ENCODE data around the gene KRT23.

The KRT23 gene

DNA sequence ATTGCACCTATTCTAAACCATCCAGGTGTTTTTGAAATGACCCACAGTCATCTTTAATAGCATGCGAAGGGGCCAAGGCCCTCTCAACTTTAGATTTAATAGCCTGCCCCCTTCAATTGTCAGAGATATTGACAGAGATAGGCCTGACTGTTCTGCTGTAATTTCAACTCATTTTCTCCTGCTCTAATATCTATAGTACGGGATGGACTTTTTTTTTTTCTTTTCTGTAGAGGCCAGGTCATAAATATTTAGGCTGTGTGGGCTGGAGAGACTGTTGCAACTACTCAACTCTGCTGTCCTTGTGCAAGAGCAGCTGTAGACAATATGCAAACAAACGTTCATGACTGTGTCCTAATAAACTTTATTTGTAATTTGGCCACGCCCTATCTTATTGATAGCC is 27.7 kb downstream of the KRT23 start:
- no peak for DNase-seq (ENCODE audit: low read depth, low spot score)

DNA sequence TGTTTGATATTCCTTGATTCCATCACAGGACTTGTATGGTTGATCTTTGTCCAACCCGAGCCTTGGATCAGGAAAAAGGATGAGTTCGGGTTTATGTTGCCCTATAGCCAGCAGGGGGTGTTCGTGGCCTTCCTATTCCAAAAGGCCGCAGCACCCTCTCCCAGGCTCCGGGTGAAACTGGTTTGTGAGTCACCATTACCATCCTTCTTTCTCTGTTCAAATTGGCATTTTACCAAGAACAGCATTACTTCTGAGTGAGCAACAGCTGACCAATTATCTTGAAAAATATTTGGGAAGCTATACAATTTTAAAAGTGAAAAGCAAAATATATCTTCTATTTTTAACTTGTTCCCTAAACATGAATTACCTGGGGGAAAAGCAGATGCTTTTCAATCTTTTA is 28.1 kb downstream of the KRT23 start:
- peak; percentile 23 for DNase-seq (ENCODE audit: low read depth, low spot score)

DNA sequence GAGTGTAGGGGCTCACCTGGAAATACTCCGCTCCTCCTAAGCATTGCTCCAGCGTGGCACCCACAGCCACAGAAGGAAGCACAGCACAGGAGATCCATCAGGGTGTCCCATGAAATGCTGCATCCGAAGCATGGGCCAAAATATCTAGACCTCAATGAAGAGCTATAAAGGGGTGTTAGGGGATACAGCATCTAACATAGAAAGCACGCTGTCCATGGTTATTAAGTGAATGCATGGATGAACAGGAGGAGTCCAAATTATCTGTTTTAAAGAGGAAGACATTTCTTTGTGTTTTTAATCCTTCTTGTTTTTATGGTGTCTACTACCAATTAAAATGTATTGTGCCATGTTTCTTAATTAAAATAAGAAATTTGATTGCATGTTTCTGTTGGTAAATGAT is 30.8 kb downstream of the KRT23 start:
- no peak for DNase-seq (ENCODE audit: low read depth, low spot score)

DNA sequence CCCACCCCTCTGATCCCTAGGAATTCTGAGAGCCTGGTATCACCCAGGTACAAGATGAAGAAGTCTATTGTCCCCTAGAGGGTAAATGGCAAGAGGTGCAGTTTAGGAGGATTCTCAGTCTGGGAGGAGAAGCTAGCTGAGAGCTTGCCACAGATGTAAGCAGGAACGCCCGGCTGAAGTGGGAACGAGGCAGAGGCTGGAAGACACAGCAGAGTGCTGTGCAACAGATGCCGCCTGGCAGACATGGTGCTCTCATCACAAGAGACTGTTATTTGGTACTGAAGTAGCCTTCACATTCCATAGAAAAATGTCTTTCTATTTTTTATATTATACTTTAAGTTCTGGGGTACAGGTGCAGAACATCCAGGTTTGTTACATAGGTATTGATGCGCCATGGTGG is 32.1 kb downstream of the KRT23 start:
- no peak for DNase-seq (ENCODE audit: low read depth, low spot score)

DNA sequence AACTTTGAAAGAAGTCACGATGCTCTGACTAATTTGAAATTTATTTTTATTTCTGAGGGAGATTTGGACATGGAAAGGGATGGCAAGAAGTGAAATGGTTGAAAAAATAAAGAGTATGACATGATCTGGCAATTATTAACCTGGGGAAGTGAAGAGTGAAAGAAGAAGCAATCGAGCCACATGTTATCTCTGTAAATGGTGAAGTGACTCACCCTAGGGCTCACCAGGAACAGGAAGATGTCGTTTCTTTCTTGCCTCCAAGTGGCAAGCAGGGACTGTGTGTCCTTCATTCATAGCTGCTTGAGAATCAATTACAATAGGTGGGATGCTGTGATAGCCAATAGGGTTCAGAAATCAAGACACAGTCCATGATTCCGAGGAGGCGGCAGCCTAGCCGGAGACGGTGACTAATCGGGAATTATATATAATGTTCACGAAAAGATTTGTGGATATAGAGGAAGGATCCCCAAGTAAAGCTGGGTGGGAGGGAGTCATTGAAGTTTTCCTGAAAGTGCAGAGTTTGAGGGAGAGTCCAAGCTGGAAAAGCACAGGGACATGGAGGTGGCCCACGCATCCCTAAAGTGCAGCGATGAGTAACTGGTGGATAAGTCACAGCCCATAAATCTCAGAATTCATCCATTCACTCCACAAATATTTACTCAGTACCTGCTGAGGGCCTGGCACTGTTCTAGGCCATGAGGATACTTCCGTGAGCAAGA is 34.2 kb downstream of the KRT23 start:
- DNase-seq (ENCODE audit: low read depth, low spot score), result no peak

DNA sequence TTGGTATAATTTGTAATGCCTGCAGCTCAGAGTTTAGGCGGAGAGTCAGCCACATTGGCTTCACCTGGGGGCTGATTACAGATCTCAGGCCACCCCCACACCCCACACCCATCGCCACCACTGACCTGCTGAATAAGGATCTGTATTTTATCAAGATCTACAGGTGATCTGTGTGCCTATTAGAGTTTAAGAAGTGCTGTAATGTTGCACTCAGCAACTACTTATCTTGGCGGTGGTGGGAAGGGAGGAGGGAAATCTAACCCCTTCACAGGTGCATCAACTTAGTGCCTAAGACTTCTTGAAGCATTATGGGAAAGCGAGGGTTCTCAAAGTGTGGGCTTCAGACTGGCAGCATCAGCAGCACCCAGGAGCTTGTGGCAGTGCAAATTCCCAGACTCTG is 34.9 kb downstream of the KRT23 start:
- no peak for DNase-seq (ENCODE audit: low read depth, low spot score)

DNA sequence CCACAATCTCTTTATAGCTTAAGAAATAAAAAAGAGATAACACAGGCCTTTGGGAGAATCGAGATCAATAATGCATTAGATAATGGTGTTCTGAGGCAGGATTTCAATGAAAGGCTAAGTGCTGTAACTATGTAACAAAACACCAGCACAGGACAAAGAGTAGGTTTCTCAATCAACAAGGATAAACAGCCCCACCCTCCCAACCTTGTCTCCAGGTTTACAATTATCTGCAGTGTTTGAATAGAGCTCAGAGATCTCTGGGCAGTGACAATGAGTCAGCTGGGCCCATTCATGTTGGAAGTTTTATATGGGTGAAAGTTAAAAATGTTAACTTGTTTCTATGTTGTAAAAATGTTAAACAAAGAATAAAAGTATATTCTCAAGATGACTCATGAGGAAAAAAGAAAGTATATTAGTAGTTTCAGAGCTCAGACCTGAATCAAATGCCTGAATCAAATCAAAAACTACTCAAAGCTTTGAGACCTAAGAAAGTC is 35.4 kb downstream of the KRT23 start:
- no peak for DNase-seq (ENCODE audit: low read depth, low spot score)

DNA sequence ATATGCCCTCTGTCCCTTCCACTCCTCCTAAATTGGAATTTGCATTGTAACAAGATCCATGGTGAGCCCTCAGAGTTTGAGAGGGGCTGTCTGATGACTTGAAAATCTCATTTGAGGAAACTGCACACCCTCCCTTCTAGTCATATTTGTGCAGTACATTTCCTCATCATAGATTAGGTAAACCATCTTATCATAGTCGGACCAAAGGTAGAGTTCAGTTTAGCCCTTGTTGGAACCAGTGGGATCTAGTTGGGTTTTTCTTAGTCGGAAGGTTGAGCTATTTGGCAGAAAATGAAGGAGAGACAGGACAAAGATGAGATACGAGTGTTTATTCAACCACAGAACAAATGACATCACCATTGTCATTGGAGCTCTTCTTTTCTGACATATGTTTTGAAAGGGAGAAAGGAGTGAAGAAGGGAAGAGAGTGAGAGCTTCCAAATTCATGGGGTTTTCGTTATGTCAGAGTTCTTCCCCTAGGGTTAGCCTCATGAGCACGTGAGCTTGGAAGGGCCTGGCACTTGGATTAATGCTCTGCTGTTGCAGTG is 36.6 kb downstream of the KRT23 start:
- DNase-seq (ENCODE audit: low read depth, low spot score), result no peak

DNA sequence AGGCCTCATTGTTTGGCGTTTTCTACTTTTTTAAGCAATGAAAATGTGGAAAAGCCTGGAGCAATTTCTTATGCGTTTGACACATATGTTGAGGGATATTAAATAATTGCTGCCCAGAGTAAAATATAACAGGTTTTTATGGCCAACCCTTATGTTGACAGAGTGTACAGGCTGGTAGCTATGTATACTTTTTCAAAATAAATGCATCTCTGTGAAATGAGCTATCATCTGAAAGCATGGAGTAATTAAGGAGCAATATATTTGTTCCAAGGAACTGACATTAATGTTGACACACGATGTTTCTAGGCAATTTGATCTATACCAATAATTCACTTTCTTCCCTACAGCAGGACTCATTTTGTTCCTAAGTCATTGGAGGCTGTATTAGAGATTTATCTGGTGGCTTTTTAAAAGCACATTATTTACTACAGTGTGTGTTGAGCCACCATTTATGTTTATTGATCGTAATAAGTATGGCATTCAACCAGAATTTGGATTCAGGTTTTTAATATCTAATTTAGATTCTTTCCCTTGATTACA is 40.5 kb downstream of the KRT23 start:
- DNase-seq (ENCODE audit: low read depth, low spot score), result no peak

DNA sequence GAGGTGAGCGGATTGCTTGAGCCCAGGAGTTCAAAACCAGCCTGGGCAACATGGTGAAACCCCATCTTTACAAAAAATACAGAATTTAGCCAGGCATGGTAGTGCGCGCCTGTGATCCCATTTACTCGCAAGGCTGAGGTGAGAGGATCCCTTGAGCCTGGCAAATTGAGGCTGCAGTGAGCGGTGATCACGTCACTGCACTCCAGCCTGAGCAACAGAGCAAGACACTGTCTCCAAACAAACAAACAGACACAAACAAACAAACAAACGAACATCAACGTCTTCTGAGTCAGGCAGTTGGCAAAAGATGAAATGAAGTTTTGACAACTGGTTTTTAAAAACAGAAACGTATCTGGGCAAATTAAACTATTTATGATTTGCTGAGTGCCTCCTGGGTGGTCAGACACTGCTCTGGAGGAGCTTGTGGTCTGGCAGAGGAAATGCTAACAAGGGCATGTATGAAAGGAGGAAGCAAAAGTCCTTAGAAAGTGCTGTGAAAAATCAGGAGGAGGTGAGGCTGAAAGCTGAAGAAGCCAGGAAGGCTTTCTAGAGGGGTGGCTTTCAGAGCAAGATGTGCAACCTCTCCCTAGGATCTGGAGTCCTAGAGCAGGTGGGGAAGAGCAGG is 42.2 kb downstream of the KRT23 start:
- DNase-seq (ENCODE audit: low read depth, low spot score), result no peak

DNA sequence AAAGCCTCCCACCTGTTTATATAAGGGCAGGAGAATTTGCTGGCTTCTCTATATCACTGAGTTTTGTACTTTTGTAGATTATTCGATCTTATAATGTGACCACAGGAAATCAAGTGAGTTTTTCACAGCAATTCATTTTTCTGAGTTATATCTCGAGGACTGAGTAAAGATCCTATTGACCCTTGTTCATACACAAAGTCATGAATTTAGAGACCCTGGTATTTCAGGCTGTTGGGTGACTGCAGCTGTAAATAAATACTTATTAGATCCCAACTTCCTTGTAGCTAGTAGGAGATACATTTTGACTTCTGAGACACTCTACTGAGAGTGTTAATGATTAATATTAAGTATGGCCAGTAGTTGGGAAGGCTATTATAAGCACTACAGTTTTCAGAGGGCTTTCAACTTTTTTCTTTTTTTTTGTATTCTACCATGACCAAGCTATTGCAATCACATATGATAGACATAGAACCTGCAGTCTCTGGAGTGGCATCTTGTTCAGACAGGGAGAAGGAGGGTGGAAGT is 49.2 kb downstream of the KRT23 start:
- no peak for DNase-seq (ENCODE audit: low read depth, low spot score)

DNA sequence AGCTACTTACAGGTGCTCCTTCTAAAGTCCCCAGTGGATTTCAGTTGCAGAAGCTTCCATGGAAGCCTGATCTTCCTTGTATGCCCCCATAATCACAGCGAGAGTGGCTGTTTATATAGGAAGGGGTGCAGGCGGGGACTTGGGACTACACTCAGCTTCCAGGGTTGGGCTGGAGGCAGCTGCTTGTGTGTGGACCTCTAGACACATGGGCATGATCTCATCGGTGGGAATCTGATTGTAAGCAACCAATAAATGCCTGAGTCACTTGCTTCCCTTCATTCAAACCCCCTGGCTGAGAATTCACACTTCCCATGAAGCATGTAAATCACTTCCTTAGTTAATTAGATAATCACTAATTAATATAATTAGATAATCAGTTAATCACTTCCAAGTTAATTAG is 51.4 kb downstream of the KRT23 start:
- no peak for DNase-seq (ENCODE audit: low read depth, low spot score)

DNA sequence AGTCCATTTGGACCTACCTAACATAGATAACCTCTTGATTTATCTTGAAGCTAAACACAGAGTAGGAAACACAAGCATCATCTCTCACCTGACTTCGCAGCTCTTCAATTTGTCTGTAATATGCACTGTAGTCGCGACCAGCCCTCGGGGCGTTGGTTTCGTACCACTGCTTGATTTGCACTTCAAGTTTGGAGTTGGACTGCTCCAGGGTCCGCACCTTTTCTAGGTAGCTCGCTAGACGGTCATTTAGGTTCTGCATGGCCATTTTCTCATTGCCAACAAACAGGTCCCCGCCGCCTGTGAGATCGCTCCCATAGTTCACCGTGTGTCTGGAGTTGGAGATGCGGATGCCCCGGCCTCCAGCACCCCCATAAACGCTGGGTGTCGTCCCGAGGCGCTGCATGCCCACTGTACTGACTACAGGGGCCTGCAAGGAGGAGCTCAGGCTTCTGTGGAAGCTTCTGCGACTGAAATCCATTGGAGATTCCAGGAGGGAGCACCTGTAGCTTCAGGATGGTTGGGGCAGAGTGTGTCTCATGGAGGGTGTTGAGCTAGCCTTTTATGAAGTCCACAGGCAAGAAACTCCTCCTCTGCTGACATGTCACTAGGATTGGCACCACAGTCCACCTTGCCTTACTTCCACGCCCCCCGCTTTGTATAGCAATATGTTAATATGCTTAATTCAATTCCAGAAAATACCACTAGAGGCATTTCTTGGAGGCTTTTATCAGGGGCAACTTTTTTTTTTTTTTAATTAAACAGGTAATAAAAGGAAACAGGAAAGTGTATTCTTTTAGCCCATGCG is 52.5 kb downstream of the KRT23 start, which contains the start of gene KRT20:
Gene KRT20, minus strand, starts transcription at position 535 of the 805 bp plus-strand sequence. Its CDS starts 57 bp downstream, at position 478.
- no peak for DNase-seq (ENCODE audit: low read depth, low spot score)

DNA sequence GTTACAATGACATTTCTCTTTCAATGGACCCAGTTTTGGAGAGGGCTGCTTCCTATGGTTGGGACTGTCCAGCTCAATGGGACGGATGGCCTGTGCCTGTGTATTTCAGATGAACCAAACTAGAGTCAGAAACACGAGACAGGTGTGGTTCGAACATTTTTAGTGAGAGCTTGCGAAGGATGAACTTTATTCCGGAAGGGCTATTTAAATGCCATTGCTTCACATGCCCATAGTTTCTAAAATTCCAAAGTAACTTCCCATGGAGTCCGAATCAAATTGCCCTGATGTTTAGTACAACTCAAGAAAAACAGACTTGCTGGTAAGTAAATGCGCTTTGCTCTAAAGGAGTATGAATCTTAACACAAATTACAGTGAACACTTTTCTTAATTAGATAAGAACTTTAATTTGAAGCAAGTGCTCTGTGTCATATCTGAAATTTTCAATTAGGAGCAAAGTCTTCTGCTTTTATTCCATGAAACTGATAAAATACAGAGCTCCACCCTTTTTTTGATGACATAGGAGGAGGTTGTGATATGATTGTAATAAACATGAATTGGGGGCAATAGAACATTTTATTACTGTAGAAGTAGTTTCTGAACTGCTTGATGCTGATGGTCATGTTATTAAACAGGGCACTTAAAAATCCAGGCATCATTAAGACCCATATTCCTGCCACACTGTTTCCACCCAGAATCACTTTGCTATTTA is 53.7 kb downstream of the KRT23 start:
- no peak for DNase-seq (ENCODE audit: low read depth, low spot score)

DNA sequence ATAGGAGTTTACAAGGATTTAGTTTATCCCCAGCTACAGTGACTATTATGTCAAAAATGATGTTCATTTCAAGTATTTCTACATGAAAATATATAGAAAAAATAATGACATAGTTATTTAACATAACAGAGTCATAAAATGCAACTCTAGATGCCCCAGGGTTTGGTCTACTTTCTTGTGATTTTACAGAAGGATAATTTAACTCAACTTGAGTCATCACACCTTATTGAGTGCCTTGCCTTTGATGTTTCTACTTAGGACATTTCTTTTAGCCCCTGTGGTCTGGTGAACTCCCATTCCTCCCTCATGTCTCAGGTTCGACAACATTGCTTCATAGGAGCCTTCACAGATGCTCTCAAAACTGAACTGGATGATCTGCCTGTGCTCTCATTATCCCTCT is 54.4 kb downstream of the KRT23 start:
- DNase-seq (ENCODE audit: low read depth, low spot score), result no peak

DNA sequence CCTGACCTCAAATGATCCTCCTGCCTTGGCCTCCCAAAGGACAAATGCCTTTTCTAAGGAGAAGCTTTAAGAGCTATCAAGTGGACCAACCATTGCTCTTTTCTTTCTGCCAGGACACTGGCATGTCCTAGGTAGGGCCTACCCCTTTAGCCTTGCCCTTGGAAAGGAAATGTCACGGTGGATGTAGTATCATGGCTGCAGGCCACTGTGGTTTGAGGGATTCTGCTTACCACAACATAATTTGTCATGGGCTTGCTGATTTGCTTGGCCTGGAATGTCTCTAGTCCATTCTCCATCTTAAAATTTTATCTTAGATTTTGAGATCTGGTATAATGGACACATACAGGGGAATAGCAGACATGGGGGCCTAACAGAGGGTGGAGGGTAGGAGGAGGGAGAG is 58.4 kb downstream of the KRT23 start:
- no peak for DNase-seq (ENCODE audit: low read depth, low spot score)

DNA sequence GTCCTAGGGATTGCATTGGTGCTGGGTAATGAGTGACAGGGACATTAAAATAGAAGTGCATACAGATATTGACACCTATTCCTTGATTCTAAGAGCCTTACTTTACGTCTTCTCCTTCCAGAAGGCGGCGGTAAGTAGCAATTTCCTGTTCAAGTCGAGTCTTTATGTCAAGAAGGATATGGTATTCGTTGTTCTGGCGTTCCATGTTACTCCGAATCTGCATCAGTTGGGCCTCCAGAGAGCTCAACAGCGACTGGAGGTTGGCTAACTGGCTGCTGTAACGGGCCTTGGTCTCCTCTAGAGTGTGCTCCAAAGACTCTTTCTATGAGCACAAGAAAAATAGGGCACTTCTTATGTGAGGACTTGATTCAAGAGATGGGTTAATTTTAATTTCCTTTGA is 59.4 kb downstream of the KRT23 start:
- DNase-seq (ENCODE audit: low read depth, low spot score), result no peak

DNA sequence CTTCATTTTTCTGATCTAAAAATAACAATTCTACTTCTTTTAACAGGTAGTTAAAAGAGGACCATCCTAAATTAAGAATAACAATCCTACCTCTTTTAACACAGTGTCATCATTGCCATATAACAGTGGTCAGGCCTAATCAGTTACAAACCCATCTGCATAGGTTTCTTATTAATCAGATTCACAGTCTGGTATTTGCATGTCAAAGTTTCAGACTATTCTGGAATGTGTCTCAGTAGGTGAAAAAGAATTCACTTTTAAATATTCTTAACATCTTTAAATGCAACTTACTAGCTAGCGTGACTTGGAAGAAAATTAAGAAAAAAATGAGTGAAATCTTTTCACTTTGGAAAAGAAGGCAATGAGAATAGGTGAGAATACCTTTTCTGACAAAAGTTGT is 63.6 kb downstream of the KRT23 start:
- no peak for DNase-seq (ENCODE audit: low read depth, low spot score)

DNA sequence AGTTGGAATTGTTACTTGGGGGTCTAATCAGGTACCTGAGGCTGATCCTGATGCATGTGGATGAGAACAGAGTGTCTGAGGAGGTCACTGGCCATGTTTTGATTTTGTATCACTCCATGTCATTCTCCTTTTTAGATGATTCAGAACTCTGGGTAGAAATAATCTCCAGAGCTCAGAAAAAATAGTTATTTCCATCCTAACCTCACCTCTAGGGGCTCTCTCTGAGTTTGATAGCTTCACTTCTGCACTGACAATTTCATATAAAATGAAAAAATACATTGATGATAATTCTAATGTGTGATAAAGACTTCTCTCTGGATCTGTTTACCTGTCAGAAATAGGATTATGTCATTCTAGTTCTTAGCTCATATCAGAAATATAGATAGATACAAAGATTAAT is 64.2 kb downstream of the KRT23 start:
- no peak for DNase-seq (ENCODE audit: low read depth, low spot score)
